Epidermal melanocyte (primary cell): ENCODE results near the gene HOXC4.

Experiments
- DNase-seq: peaks from one replicate; pipeline ENCODE4 v3.0.0; 2011; ENCODE audit warnings: low spot score; ENCODE audit not compliant: insufficient read length

Gene HOXC4

GRCh38 chr12:54028314-54029201 lies 25.1 kb upstream of the HOXC4 start, which contains the start of gene HOXC6:
HOXC6 (plus strand) TSS chr12:54028440; CDS start chr12:54028522, 82 bp downstream.
- no peak for DNase-seq

GRCh38 chr12:54029529-54030441 lies 23.9 kb upstream of the HOXC4 start:
- no peak for DNase-seq

GRCh38 chr12:54030442-54030801 lies 23.2 kb upstream of the HOXC4 start:
- DNase-seq: no peak

- no peak for DNase-seq
Measured at GRCh38 chr12:54030889-54031471, 22.7 kb upstream of the HOXC4 start.

GRCh38 chr12:54031480-54031879 lies 22.2 kb upstream of the HOXC4 start:
- DNase-seq: no peak

GRCh38 chr12:54032086-54032619 lies 21.5 kb upstream of the HOXC4 start:
- no peak for DNase-seq

- DNase-seq: peak; percentile 87
Measured at GRCh38 chr12:54032627-54033100, 21.0 kb upstream of the HOXC4 start, which contains the start of gene HOXC5. HOXC5 (plus strand) TSS chr12:54033050; CDS start chr12:54033123, 73 bp downstream.

GRCh38 chr12:54033106-54033979 lies 20.3 kb upstream of the HOXC4 start:
- DNase-seq: peak; percentile 56

GRCh38 chr12:54033980-54034784 lies 19.5 kb upstream of the HOXC4 start:
- no peak for DNase-seq

GRCh38 chr12:54034785-54035310 lies 18.8 kb upstream of the HOXC4 start:
- DNase-seq: no peak

GRCh38 chr12:54035568-54036264 lies 17.9 kb upstream of the HOXC4 start:
- no peak for DNase-seq

- no peak for DNase-seq
Measured at GRCh38 chr12:54036620-54037359, 16.8 kb upstream of the HOXC4 start.

GRCh38 chr12:54037360-54038283 lies 16.0 kb upstream of the HOXC4 start:
- no peak for DNase-seq

- DNase-seq: no peak
Measured at GRCh38 chr12:54038284-54038870, 15.3 kb upstream of the HOXC4 start.

- no peak for DNase-seq
Measured at GRCh38 chr12:54038871-54039414, 14.7 kb upstream of the HOXC4 start.
